ENCODE data around the gene HMGA1. TPM values are rescaled to one million over a fixed set of nuclear protein-coding genes. Genes with fewer than 3 reads are reported as not detected.

The HMGA1 gene
- total and polyA plus RNA-seq, 2 experiments from 2014 or later = 43.4 to 69.0 TPM

- 88% methylated on average over 22 of the region's 22 CpGs for WGBS (ENCODE audit: low lambda C conversion rate, missing lambda C conversion rate)
- Histone ChIP-seq H3K79me2 (peaks cover 24% of the 10 kb centered on the region), H3K9me3 (ENCODE audit: low read depth) (no peaks in the 10 kb centered on the region), H3K4me2 (no peak overlapping the region), H3K27me3 (no peaks in the 10 kb centered on the region), H3K9me2 (replicated peaks; ENCODE audit: insufficient read depth) (no peaks in the 10 kb centered on the region), H3K4me1 (ENCODE audit: insufficient read depth) (peaks cover 27% of the 10 kb centered on the region), H3K27ac (no peak overlapping the region), H3K4me3 (no peak overlapping the region), H2AFZ (no peak overlapping the region), H4K20me1 (ENCODE audit: insufficient read depth, poor library complexity, severe bottlenecking) (peaks cover 2% of the 10 kb centered on the region), H3K36me3 (replicated peaks; ENCODE audit: insufficient read depth, low read depth) (no peaks in the 10 kb centered on the region)
- TF ChIP-seq CTCF (IDR thresholded peaks at IDR 0.05; ENCODE audit: poor library complexity) = no peak
- TF ChIP-seq EZH2phosphoT487 (IDR thresholded peaks at IDR 0.05; ENCODE audit: low read depth, severe bottlenecking, unreplicated experiment) = no peak
- no peak for DNase-seq (ENCODE audit: low spot score)
These were observed 3.9 kb downstream of the HMGA1 start for GRCh38 chr6:34240329-34241248.

GRCh38 chr6:34241351-34242215 is 4.9 kb downstream of the HMGA1 start:
- no peak for TF ChIP-seq EZH2 (IDR thresholded peaks at IDR 0.05; ENCODE audit: borderline replicate concordance)
- TF ChIP-seq CTCF (IDR thresholded peaks at IDR 0.05; ENCODE audit: poor library complexity) = no peak
- no peak for TF ChIP-seq EZH2phosphoT487 (IDR thresholded peaks at IDR 0.05; ENCODE audit: low read depth, severe bottlenecking, unreplicated experiment)
- 92% methylated on average over 13 of the region's 13 CpGs for WGBS (ENCODE audit: low lambda C conversion rate, missing lambda C conversion rate)
- H3K9me2 ChIP-seq (replicated peaks; ENCODE audit: insufficient read depth) = no peaks in the 10 kb centered on the region
- H2AFZ ChIP-seq = no peak overlapping the region
- no peak overlapping the region for H3K4me2 ChIP-seq
- H3K9me3 ChIP-seq (ENCODE audit: low read depth) = no peaks in the 10 kb centered on the region
- H3K27ac ChIP-seq = no peak overlapping the region
- no peaks in the 10 kb centered on the region for H3K36me3 ChIP-seq (replicated peaks; ENCODE audit: insufficient read depth, low read depth)
- peaks cover 18% of the 10 kb centered on the region for H3K4me1 ChIP-seq (ENCODE audit: insufficient read depth)
- no peak for DNase-seq (ENCODE audit: low spot score)
- peaks cover 2% of the 10 kb centered on the region for H4K20me1 ChIP-seq (ENCODE audit: insufficient read depth, poor library complexity, severe bottlenecking)
- no peak overlapping the region for H3K4me3 ChIP-seq
- H3K79me2 ChIP-seq = peaks cover 24% of the 10 kb centered on the region
- no peaks in the 10 kb centered on the region for H3K27me3 ChIP-seq

GRCh38 chr6:34242252-34243130 is 5.8 kb downstream of the HMGA1 start:
- DNase-seq (ENCODE audit: low spot score) = no peak
- Histone ChIP-seq H3K4me1 (ENCODE audit: insufficient read depth) (peaks cover 18% of the 10 kb centered on the region), H3K9me3 (ENCODE audit: low read depth) (no peaks in the 10 kb centered on the region), H3K79me2 (peaks cover 24% of the 10 kb centered on the region), H3K4me2 (no peak overlapping the region), H3K36me3 (replicated peaks; ENCODE audit: insufficient read depth, low read depth) (no peaks in the 10 kb centered on the region), H4K20me1 (ENCODE audit: insufficient read depth, poor library complexity, severe bottlenecking) (peaks cover 2% of the 10 kb centered on the region), H2AFZ (no peak overlapping the region), H3K9me2 (replicated peaks; ENCODE audit: insufficient read depth) (no peaks in the 10 kb centered on the region), H3K27ac (no peak overlapping the region), H3K4me3 (no peak overlapping the region), H3K27me3 (no peaks in the 10 kb centered on the region)
- no peak for TF ChIP-seq CTCF (IDR thresholded peaks at IDR 0.05; ENCODE audit: poor library complexity)
- 95% methylated on average over 7 of the region's 7 CpGs for WGBS (ENCODE audit: low lambda C conversion rate, missing lambda C conversion rate)

All from hepatocyte (in vitro differentiated cells).